H1 (cell line): Measurements from ENCODE around the gene PARD3. TPM values are rescaled to one million over a fixed set of nuclear protein-coding genes. Genes with fewer than 3 reads are reported as not detected.

Experiments used
- ATF3 ChIP-seq: IDR thresholded peaks from 2 replicates; pipeline ENCODE4 v1.6.1; 2011; ENCODE audit warnings: low read depth, mild to moderate bottlenecking, low read length; ENCODE audit not compliant: insufficient read depth
- CHD7 ChIP-seq: fragments of 300-600 bp; sonication (generic); IDR thresholded peaks from 2 replicates; pipeline ENCODE4 v1.7.1; 2012; ENCODE audit warnings: low read length, moderate library complexity, mild to moderate bottlenecking, inconsistent platforms; ENCODE audit not compliant: insufficient replicate concordance
- HDAC2 ChIP-seq, 2 experiments: fragments of 300-600 bp in 1 of 2; sonication (generic) in 1 of 2; IDR thresholded peaks; 2 replicates each; pipeline ENCODE4 v1.6.1; 2011 to 2012; ENCODE audit warnings: low read depth in 2 of 2, low read length in 2 of 2, mild to moderate bottlenecking in 2 of 2, moderate library complexity in 2 of 2, borderline replicate concordance in 1 of 2, inconsistent platforms in 1 of 2
- KDM1A ChIP-seq: fragments of 200-600, 300-600 bp; sonication (generic); IDR thresholded peaks from 2 replicates; pipeline ENCODE4 v1.7.1; 2016; ENCODE audit warnings: mild to moderate bottlenecking, low read length, borderline replicate concordance
- PHF8 ChIP-seq: fragments of 200-600 bp; sonication (generic); conservative IDR thresholded peaks from 2 replicates; pipeline ENCODE4 v1.7.1; 2012; ENCODE audit warnings: low read depth, mild to moderate bottlenecking, inconsistent platforms, low read length, moderate library complexity
- SUZ12 ChIP-seq: fragments of 200-600 bp; sonication (generic); IDR thresholded peaks from 2 replicates; pipeline ENCODE4 v1.6.1; 2012; ENCODE audit warnings: mild to moderate bottlenecking, inconsistent platforms, low read length, moderate library complexity, mixed read lengths
- ZNF274 ChIP-seq: IDR thresholded peaks from 2 replicates; pipeline ENCODE4 v1.7.0; 2012; ENCODE audit warnings: low read length, borderline replicate concordance; ENCODE audit errors: extremely low read depth
- polyA plus RNA-seq, 7 experiments: library from polyadenylated mRNA; depleted of rRNA in 3 of 7; stranded (reverse) in 5 of 7; unstranded in 2 of 7; fragments of >200 nt in 5 of 7; fragments of 200-250 nt in 2 of 7; gene quantifications; 1 replicate in 5 of 7; 2 replicates in 1 of 7; 4 replicates in 1 of 7; pipeline versions ENCODE4 v1.2.1 to v1.2.3, GENCODE V29; 2011 to 2013; ENCODE audit warnings: missing spikeins in 2 of 7, mixed read lengths in 2 of 7
- total RNA-seq: library from RNA; stranded (reverse); fragmentation: NEBNext Ultra II Directional; extraction: Animal tissue kit (Norgen Biotek cat#: 25700); gene quantifications from 2 replicates; pipeline ENCODE4 v1.2.1, GENCODE V29; 2021

Gene PARD3
- total and polyA plus RNA-seq, 2 of the 8 experiments (the other 6 are each of a cell fraction or from before 2014, with no cell fraction given) = 19.7 to 49.1 TPM

GRCh38 chr10:34864149-34865067 lies 49.3 kb upstream of the PARD3 start (continued):
- TF ChIP-seq CHD7 (no peak), ZNF274 (no peak), PHF8 (no peak), KDM1A (no peak), ATF3 (no peak), HDAC2 (IDR thresholded peaks at IDR 0.05; ENCODE audit: borderline replicate concordance in 1 of 2, low read depth in 2 of 2, low read length in 2 of 2) (no peak), SUZ12 (no peak)
